ENCODE results near the gene METTL8.
A peak's percentile ranks its signal among the peaks of the same experiment; 100 is the strongest.
"Not testable (repeated sequence)": the region's sequence is repeated elsewhere in the genome, so short reads cannot be mapped to it uniquely, and the experiment has no call there.

The METTL8 gene

GRCh38 chr2:171430516-171431410 lies 3.0 kb downstream of the METTL8 start:
- no peak for DNase-seq (ENCODE audit: low spot score)

- not testable (repeated sequence) for DNase-seq (ENCODE audit: low spot score)
Measured at GRCh38 chr2:171422710-171423495, 10.9 kb downstream of the METTL8 start.

- DNase-seq (ENCODE audit: low spot score) = no peak
Measured at GRCh38 chr2:171420728-171421563, 12.8 kb downstream of the METTL8 start.

GRCh38 chr2:171419333-171419732 lies 14.5 kb downstream of the METTL8 start:
- DNase-seq (ENCODE audit: low spot score) = no peak

- peak; percentile 85 for DNase-seq (ENCODE audit: low spot score)
Measured at GRCh38 chr2:171416009-171416926, 17.5 kb downstream of the METTL8 start.

- not testable (repeated sequence) for DNase-seq (ENCODE audit: low spot score)
Measured at GRCh38 chr2:171414645-171415044, 19.1 kb downstream of the METTL8 start.

GRCh38 chr2:171412571-171413175 lies 21.1 kb downstream of the METTL8 start:
- no peak for DNase-seq (ENCODE audit: low spot score)

- no peak for DNase-seq (ENCODE audit: low spot score)
Measured at GRCh38 chr2:171411791-171412483, 21.9 kb downstream of the METTL8 start.

- no peak for DNase-seq (ENCODE audit: low spot score)
Measured at GRCh38 chr2:171411214-171411613, 22.6 kb downstream of the METTL8 start.

GRCh38 chr2:171410624-171411023 lies 23.2 kb downstream of the METTL8 start:
- DNase-seq (ENCODE audit: low spot score) = no peak

- DNase-seq (ENCODE audit: low spot score) = no peak
Measured at GRCh38 chr2:171410101-171410500, 23.7 kb downstream of the METTL8 start.

GRCh38 chr2:171409436-171409971 lies 24.3 kb downstream of the METTL8 start:
- no peak for DNase-seq (ENCODE audit: low spot score)

GRCh38 chr2:171407676-171408044 lies 26.1 kb downstream of the METTL8 start:
- no peak for DNase-seq (ENCODE audit: low spot score)

GRCh38 chr2:171407030-171407675 lies 26.6 kb downstream of the METTL8 start:
- no peak for DNase-seq (ENCODE audit: low spot score)

GRCh38 chr2:171406044-171406443 lies 27.7 kb downstream of the METTL8 start:
- no peak for DNase-seq (ENCODE audit: low spot score)

GRCh38 chr2:171405546-171405945 lies 28.2 kb downstream of the METTL8 start:
- DNase-seq (ENCODE audit: low spot score) = no peak

- no peak for DNase-seq (ENCODE audit: low spot score)
Measured at GRCh38 chr2:171404719-171405118, 29.1 kb downstream of the METTL8 start.

GRCh38 chr2:171404261-171404660 lies 29.5 kb downstream of the METTL8 start:
- DNase-seq (ENCODE audit: low spot score) = peak; percentile 69

- no peak for DNase-seq (ENCODE audit: low spot score)
Measured at GRCh38 chr2:171402906-171403580, 30.7 kb downstream of the METTL8 start.

All from AG08395 (cell line).